GM18867 (cell line): ENCODE measurements around the gene NBEA.

ENCODE experiments used
- ATAC-seq: cut with Tn5 transposase; IDR thresholded peaks from one replicate; pipeline ENCODE4 v1.9.1; 2021; ENCODE audit warnings: mild to moderate bottlenecking, moderate library complexity; ENCODE audit not compliant: unreplicated experiment

NBEA gene

GRCh38 chr13:35557475-35557874, 615.4 kb downstream of the NBEA start:
- ATAC-seq, result no peak

GRCh38 chr13:35561540-35561939, 619.5 kb downstream of the NBEA start:
- ATAC-seq, result no peak

GRCh38 chr13:35565273-35565672, 623.2 kb downstream of the NBEA start:
- ATAC-seq, result no peak

GRCh38 chr13:35566340-35566739, 624.3 kb downstream of the NBEA start:
- ATAC-seq, result peak; percentile 85

GRCh38 chr13:35567406-35567980, 625.4 kb downstream of the NBEA start:
- no peak for ATAC-seq

- ATAC-seq, result no peak
Observed at GRCh38 chr13:35573639-35574038, 631.6 kb downstream of the NBEA start.

GRCh38 chr13:35592457-35592856, 650.4 kb downstream of the NBEA start:
- no peak for ATAC-seq

- no peak for ATAC-seq
Observed at GRCh38 chr13:35593651-35594050, 651.6 kb downstream of the NBEA start.

- ATAC-seq, result no peak
Observed at GRCh38 chr13:35594096-35594495, 652.0 kb downstream of the NBEA start.

GRCh38 chr13:35595181-35595580, 653.1 kb downstream of the NBEA start:
- no peak for ATAC-seq

- ATAC-seq, result no peak
Observed at GRCh38 chr13:35596321-35597030, 654.4 kb downstream of the NBEA start.

- no peak for ATAC-seq
Observed at GRCh38 chr13:35597451-35597850, 655.4 kb downstream of the NBEA start.

GRCh38 chr13:35598233-35598632, 656.2 kb downstream of the NBEA start:
- ATAC-seq, result no peak

- no peak for ATAC-seq
Observed at GRCh38 chr13:35598790-35599369, 656.8 kb downstream of the NBEA start.

- ATAC-seq, result no peak
Observed at GRCh38 chr13:35599384-35599783, 657.3 kb downstream of the NBEA start.

- no peak for ATAC-seq
Observed at GRCh38 chr13:35600137-35600536, 658.1 kb downstream of the NBEA start.

- ATAC-seq, result no peak
Observed at GRCh38 chr13:35603593-35604285, 661.7 kb downstream of the NBEA start.

- ATAC-seq, result no peak
Observed at GRCh38 chr13:35614666-35615065, 672.6 kb downstream of the NBEA start.

- no peak for ATAC-seq
Observed at GRCh38 chr13:35617420-35617819, 675.4 kb downstream of the NBEA start.

GRCh38 chr13:35618565-35619083, 676.6 kb downstream of the NBEA start:
- no peak for ATAC-seq

- ATAC-seq, result peak; percentile 47
Observed at GRCh38 chr13:35621989-35622388, 679.9 kb downstream of the NBEA start.

- no peak for ATAC-seq
Observed at GRCh38 chr13:35629026-35629425, 687.0 kb downstream of the NBEA start.
